BJ (cell line): ENCODE results near the gene VGLL4. TPM values are rescaled to one million over a fixed set of nuclear protein-coding genes. Genes with fewer than 3 reads are reported as not detected.

Experiments
- CTCF ChIA-PET: fragments of 350-600 bp; formaldehyde crosslinking; extraction: SDS; loops from one replicate; lab custom pipeline; 2021; ENCODE audit warnings: antibody characterized with exemption, inconsistent platforms; lab: Yijun Ruan, JAX
- POLR2A ChIA-PET: fragments of 300-600 bp; sonication (Branson Sonifier 250); formaldehyde crosslinking; extraction: SDS; loops from one replicate; lab custom pipeline; 2021; ENCODE audit warnings: antibody characterized with exemption; lab: Charles Lee
- DNase-seq: peaks from one replicate; pipeline ENCODE4 v3.0.0-alpha.2; 2011; ENCODE audit warnings: low read depth
- H3K27me3 ChIP-seq: 2 replicates; pipeline ENCODE4 v1.6.0; 2011; ENCODE audit warnings: low read length; ENCODE audit not compliant: control insufficient read depth, insufficient read depth
- H3K36me3 ChIP-seq: 2 replicates; pipeline ENCODE4 v1.5.1; 2011; ENCODE audit warnings: low read length; ENCODE audit not compliant: control insufficient read depth, insufficient read depth
- H3K4me3 ChIP-seq: 2 replicates; pipeline ENCODE4 v1.5.1; 2011; ENCODE audit warnings: low read depth, mild to moderate bottlenecking, control low read depth, low read length
- polyA plus RNA-seq: library from polyadenylated mRNA; depleted of rRNA; stranded (reverse); fragments of >200 nt; gene quantifications from 2 replicates; pipeline ENCODE4 v1.2.3, GENCODE V29; 2011
- TF ChIP-seq, protein P1 (sequence below): IDR thresholded peaks from 2 replicates; pipeline ENCODE4 v1.5.1; 2011; ENCODE audit warnings: low read depth, mild to moderate bottlenecking, control low read depth, inconsistent platforms, low read length, moderate library complexity; ENCODE audit not compliant: insufficient read depth

The VGLL4 gene
- polyA plus RNA-seq, 1 experiment, result 31.3 TPM

- H3K27me3 ChIP-seq, result no peaks in the 10 kb centered on the region
- POLR2A ChIA-PET, result no interaction called here
- DNase-seq, result no peak
- CTCF ChIA-PET, result interaction anchor here (0.7 to 0.8 kb wide), 2 partner anchors 16 to 76 kb away, joined by 3 to 4 read pairs; no protein-coding TSS in a partner anchor
- TF ChIP-seq, protein P1, sequence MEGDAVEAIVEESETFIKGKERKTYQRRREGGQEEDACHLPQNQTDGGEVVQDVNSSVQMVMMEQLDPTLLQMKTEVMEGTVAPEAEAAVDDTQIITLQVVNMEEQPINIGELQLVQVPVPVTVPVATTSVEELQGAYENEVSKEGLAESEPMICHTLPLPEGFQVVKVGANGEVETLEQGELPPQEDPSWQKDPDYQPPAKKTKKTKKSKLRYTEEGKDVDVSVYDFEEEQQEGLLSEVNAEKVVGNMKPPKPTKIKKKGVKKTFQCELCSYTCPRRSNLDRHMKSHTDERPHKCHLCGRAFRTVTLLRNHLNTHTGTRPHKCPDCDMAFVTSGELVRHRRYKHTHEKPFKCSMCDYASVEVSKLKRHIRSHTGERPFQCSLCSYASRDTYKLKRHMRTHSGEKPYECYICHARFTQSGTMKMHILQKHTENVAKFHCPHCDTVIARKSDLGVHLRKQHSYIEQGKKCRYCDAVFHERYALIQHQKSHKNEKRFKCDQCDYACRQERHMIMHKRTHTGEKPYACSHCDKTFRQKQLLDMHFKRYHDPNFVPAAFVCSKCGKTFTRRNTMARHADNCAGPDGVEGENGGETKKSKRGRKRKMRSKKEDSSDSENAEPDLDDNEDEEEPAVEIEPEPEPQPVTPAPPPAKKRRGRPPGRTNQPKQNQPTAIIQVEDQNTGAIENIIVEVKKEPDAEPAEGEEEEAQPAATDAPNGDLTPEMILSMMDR, result no peak
- H3K36me3 ChIP-seq, result peaks cover 27% of the 10 kb centered on the region
- no peak overlapping the region for H3K4me3 ChIP-seq
Observed at GRCh38 chr3:11565492-11565891, 78.2 kb downstream of the VGLL4 start.

GRCh38 chr3:11565072-11565471 is 78.6 kb downstream of the VGLL4 start:
- ChIA-PET CTCF (interaction anchor here (0.7 to 0.8 kb wide), 2 partner anchors 16 to 77 kb away, joined by 3 to 4 read pairs; no protein-coding TSS in a partner anchor), POLR2A (no interaction called here)
- no peaks in the 10 kb centered on the region for H3K27me3 ChIP-seq
- H3K4me3 ChIP-seq, result no peak overlapping the region
- DNase-seq, result no peak
- TF ChIP-seq, protein P1, result no peak
- H3K36me3 ChIP-seq, result peaks cover 26% of the 10 kb centered on the region

- POLR2A ChIA-PET, result no interaction called here
Observed at GRCh38 chr3:11564577-11565001, 79.1 kb downstream of the VGLL4 start.

GRCh38 chr3:11563865-11564185 is 79.9 kb downstream of the VGLL4 start:
- TF ChIP-seq, protein P1, result no peak
- no peak overlapping the region for H3K4me3 ChIP-seq
- DNase-seq, result no peak
- ChIA-PET POLR2A (no interaction called here), CTCF (interaction anchor here (0.6 to 0.9 kb wide), 2 partner anchors 32 to 88 kb away, joined by 3 read pairs; no protein-coding TSS in a partner anchor)
- H3K36me3 ChIP-seq, result peaks cover 31% of the 10 kb centered on the region
- H3K27me3 ChIP-seq, result no peaks in the 10 kb centered on the region

More at GRCh38 chr3:11564577-11565001, 79.1 kb downstream of the VGLL4 start:
- H3K4me3 ChIP-seq, result no peak overlapping the region
- TF ChIP-seq, protein P1, result no peak
- CTCF ChIA-PET, result no interaction called here
- H3K36me3 ChIP-seq, result peaks cover 27% of the 10 kb centered on the region
- no peaks in the 10 kb centered on the region for H3K27me3 ChIP-seq
- DNase-seq, result no peak

GRCh38 chr3:11563159-11563864 is 80.4 kb downstream of the VGLL4 start:
- no peak for DNase-seq
- CTCF ChIA-PET, result interaction anchor here (0.6 to 4.2 kb wide), 5 partner anchors 10 to 241 kb away, joined by 3 to 20 read pairs (median 3); no protein-coding TSS in a partner anchor
- peaks cover 35% of the 10 kb centered on the region for H3K36me3 ChIP-seq
- no peaks in the 10 kb centered on the region for H3K27me3 ChIP-seq
- TF ChIP-seq, protein P1, result no peak
- POLR2A ChIA-PET, result no interaction called here
- H3K4me3 ChIP-seq, result no peak overlapping the region
